GM06990 (cell line): ENCODE results near the gene ME1.

Source experiments
- DNase-seq: peaks from one replicate; pipeline ENCODE4 v3.0.0-alpha.2; 2011; ENCODE audit not compliant: insufficient read length; ENCODE audit errors: extremely low read depth
- H3K27me3 ChIP-seq: replicated peaks from 2 replicates; pipeline ENCODE4 v1.6.0; 2011; ENCODE audit warnings: low read length; ENCODE audit not compliant: control insufficient read depth, insufficient read depth
- H3K36me3 ChIP-seq: 2 replicates; pipeline ENCODE4 v1.5.1; 2011; ENCODE audit warnings: low read length; ENCODE audit not compliant: control insufficient read depth, insufficient read depth
- H3K4me3 ChIP-seq: replicated peaks from 2 replicates; pipeline ENCODE4 v1.5.1; 2011; ENCODE audit warnings: low read depth, mild to moderate bottlenecking, control low read depth, low read length
- TF ChIP-seq, protein P1 (sequence below): IDR thresholded peaks from 2 replicates; pipeline ENCODE4 v1.5.1; 2011; ENCODE audit warnings: low read length, control low read depth, mild to moderate bottlenecking, inconsistent platforms; ENCODE audit not compliant: insufficient read depth, poor library complexity, severe bottlenecking

ME1 gene

DNA sequence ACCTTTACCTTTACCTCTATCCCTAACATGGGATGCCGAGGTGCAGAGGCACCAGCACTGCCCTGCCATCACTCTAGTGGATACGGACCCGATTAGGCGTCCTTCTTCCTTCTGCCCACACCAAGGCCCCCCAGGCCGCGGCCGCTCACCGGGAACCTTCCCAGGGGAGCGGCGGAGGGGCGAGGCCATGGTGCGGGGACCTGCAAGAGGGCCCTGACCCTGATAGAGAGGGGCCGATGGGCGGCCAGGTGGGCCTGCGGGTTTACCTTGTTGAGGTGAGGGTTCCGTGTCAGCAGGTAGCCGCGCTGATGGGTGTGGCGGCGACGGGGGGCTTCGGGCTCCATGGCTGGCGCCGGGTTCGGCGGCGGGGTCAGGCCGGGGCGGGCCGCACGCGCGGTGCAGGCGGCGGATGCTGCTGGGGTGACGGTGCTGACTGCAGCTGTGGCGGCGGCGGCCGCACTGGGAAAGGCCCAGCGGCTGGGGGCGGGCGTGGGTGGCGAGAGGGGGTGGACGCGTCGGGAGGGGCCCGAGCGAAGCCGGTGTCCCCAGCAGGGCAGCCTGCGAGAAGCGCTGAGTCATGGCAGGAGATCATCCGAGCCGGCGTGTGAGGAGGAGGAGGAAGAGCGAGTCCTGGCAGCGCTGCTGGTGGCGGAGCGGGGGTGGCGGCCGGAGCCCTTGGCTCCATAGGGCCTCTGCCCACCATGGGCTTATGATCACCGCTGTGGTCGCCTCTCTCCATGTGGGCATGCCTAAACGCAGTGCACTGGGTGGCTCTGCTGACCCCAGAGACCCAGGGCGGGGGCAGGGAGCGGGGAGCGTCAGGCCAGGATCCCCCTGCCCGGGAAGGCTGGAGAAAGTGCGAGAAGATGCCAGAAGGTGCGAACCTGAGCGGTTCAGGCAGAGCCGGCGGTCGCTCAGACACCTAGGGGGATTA lies at the start of gene ME1:
Gene ME1 (minus strand): TSS at position 441 of the 934 bp plus-strand sequence. CDS start 97 bp downstream, at position 344.
- Histone ChIP-seq H3K27me3 (no peaks in the 10 kb centered on the region; the same call in 1 of the 2 replicates), H3K4me3 (no peak within 1 kb of the TSS), H3K36me3 (no peaks in the 10 kb centered on the region)
- DNase-seq, result peak; percentile 79
- TF ChIP-seq, protein P1, sequence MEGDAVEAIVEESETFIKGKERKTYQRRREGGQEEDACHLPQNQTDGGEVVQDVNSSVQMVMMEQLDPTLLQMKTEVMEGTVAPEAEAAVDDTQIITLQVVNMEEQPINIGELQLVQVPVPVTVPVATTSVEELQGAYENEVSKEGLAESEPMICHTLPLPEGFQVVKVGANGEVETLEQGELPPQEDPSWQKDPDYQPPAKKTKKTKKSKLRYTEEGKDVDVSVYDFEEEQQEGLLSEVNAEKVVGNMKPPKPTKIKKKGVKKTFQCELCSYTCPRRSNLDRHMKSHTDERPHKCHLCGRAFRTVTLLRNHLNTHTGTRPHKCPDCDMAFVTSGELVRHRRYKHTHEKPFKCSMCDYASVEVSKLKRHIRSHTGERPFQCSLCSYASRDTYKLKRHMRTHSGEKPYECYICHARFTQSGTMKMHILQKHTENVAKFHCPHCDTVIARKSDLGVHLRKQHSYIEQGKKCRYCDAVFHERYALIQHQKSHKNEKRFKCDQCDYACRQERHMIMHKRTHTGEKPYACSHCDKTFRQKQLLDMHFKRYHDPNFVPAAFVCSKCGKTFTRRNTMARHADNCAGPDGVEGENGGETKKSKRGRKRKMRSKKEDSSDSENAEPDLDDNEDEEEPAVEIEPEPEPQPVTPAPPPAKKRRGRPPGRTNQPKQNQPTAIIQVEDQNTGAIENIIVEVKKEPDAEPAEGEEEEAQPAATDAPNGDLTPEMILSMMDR, result no peak

DNA sequence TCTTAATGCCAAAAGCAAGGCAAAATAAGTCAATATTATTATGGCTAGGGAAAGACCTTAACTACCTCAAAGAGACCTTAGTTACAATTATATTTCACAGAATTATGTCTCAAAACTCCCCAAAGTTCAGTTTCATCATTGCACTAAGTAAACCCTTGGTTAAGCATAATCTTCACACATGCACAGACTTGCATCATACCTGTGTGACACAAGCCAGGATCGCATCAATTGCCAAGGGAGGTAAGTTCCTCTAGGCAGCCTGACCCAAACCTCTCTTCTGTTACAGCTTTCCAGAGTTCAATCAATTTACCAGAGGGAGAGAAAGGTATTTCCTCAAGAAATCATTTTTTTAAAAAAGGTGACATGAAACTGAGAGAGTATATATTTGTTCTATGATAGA lies 49.6 kb upstream of the ME1 start:
- Histone ChIP-seq H3K4me3 (no peak overlapping the region), H3K27me3 (no peaks in the 10 kb centered on the region), H3K36me3 (no peaks in the 10 kb centered on the region)
- DNase-seq, result no peak
- TF ChIP-seq, protein P1, result no peak

DNA sequence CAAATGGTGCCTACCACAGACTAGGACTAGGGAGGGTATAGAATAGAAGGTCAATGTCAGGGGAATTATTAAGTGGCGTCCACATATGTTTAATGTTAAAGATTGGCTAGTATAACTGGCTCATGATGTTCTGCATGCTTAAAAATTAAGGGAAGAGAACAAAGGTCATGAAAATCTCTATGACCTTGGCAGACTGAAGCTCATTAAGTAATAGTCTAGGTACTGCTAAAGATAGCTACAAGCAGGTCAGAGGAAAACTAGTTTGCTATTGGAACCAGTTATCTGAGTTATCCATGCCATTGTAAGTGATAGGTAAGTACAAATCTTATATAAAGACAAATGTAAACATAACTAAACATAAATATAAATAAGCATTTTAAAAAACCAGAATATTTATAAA lies 48.5 kb upstream of the ME1 start:
- TF ChIP-seq, protein P1, result no peak
- Histone ChIP-seq H3K4me3 (no peak overlapping the region), H3K36me3 (no peaks in the 10 kb centered on the region), H3K27me3 (no peaks in the 10 kb centered on the region)
- DNase-seq, result no peak

DNA sequence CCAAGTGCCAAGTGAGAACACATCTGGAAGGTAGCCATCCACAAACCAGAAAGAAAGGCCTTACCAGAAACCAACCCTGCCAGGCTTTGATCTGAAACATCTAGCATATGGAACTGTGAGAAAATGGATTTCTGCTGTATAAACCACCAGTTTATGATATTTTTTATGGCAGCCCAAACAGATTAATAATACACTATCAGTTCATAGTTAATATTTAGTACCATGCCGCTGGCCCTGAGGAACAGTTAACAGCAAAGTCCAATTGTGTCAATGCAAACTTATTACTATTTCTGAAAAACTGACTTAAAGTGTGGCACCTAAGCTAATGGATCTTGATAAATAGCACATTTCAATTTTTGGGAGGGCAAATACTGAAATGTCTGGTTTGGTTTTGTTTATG lies 46.1 kb upstream of the ME1 start:
- Histone ChIP-seq H3K4me3 (no peak overlapping the region), H3K36me3 (no peaks in the 10 kb centered on the region), H3K27me3 (no peaks in the 10 kb centered on the region)
- TF ChIP-seq, protein P1, result no peak
- DNase-seq, result no peak

DNA sequence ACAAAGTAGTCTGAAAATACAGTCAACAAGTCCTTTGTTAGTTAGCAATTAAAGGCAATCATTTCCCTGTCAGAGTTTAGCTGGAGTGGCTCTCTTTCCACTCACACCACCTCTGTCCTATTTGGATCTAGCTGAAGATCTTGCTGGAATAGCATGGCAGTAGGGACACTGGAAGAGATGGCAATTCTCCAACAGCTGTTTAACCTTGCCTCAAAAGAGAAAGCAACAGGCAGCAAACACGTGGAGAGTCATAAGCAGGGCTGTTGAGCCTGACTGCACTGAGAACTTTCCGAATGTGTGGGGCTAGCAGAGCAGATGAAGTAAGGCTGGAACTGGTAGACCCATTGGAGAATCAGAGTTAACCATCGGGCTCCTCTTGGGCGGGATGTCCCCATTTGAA lies 43.5 kb upstream of the ME1 start:
- DNase-seq, result no peak
- no peak overlapping the region for H3K4me3 ChIP-seq
- TF ChIP-seq, protein P1, result no peak
- no peaks in the 10 kb centered on the region for H3K36me3 ChIP-seq
- no peaks in the 10 kb centered on the region for H3K27me3 ChIP-seq
